OCI-LY3 (cell line): ENCODE measurements around the gene SUSD5.

Source experiments
- H2AFZ ChIP-seq: fragments of 200-600, 300-600 bp; shearing (Covaris generic); 2 replicates; pipeline ENCODE4 v1.6.0; 2014; ENCODE audit warnings: antibody characterized with exemption, low read depth, low read length
- H3K27ac ChIP-seq: fragments of 200-600, 300-600 bp; sonication (generic); 2 replicates; pipeline ENCODE4 v1.5.1; 2014; ENCODE audit warnings: mild to moderate bottlenecking, low read length, moderate library complexity, mixed read lengths
- H3K27me3 ChIP-seq: fragments of 200-600, 300-600 bp; sonication (generic); 2 replicates; pipeline ENCODE4 v1.6.1; 2014; ENCODE audit warnings: low read depth, low read length, mixed read lengths
- H3K36me3 ChIP-seq: fragments of 200-600, 300-600 bp; sonication (generic); replicated peaks from 2 replicates; pipeline ENCODE3; 2014; ENCODE audit warnings: low read depth, low read length, mixed read lengths
- H3K4me1 ChIP-seq: fragments of 300-600, 200-600 bp; sonication (generic); 2 replicates; pipeline ENCODE4 v1.6.1; 2014; ENCODE audit warnings: low read length, mixed read lengths
- H3K4me2 ChIP-seq: fragments of 200-600, 300-600 bp; sonication (generic); 2 replicates; pipeline ENCODE4 v1.6.1; 2014; ENCODE audit warnings: low read length, mixed read lengths
- H3K4me3 ChIP-seq: fragments of 300-600, 200-600 bp; sonication (generic); 2 replicates; pipeline ENCODE4 v1.5.1; 2014; ENCODE audit warnings: antibody characterized with exemption, mild to moderate bottlenecking, low read length, moderate library complexity
- H3K79me2 ChIP-seq: fragments of 300-600, 200-600 bp; shearing (Covaris generic); 2 replicates; pipeline ENCODE4 v1.6.1; 2014; ENCODE audit warnings: mild to moderate bottlenecking, low read length, mixed read lengths
- H3K9ac ChIP-seq: fragments of 300-600, 200-600 bp; shearing (Covaris generic); 2 replicates; pipeline ENCODE4 v1.6.0; 2014; ENCODE audit warnings: mild to moderate bottlenecking, low read length, moderate library complexity
- H3K9me3 ChIP-seq: fragments of 200-600, 300-600 bp; shearing (Covaris generic); 2 replicates; pipeline ENCODE4 v1.6.1; 2014; ENCODE audit warnings: low read length, mixed read lengths; ENCODE audit not compliant: insufficient read depth
- H4K20me1 ChIP-seq: fragments of 200-600, 300-600 bp; sonication (generic); 2 replicates; pipeline ENCODE4 v1.6.1; 2016; ENCODE audit warnings: low read length, mixed read lengths; ENCODE audit not compliant: insufficient read depth
- EZH2phosphoT487 ChIP-seq: fragments of 200-600 bp; shearing (Covaris generic); IDR thresholded peaks from 2 replicates; pipeline ENCODE4 v1.6.1; 2018; ENCODE audit warnings: antibody characterized with exemption, mixed run types, low read depth
- TF ChIP-seq, protein P1 (sequence below): fragments of 200-600, 300-600 bp; sonication (generic); IDR thresholded peaks from 2 replicates; pipeline ENCODE4 v1.5.1; 2014; ENCODE audit warnings: antibody characterized with exemption, low read length, low read depth

The SUSD5 gene

DNA sequence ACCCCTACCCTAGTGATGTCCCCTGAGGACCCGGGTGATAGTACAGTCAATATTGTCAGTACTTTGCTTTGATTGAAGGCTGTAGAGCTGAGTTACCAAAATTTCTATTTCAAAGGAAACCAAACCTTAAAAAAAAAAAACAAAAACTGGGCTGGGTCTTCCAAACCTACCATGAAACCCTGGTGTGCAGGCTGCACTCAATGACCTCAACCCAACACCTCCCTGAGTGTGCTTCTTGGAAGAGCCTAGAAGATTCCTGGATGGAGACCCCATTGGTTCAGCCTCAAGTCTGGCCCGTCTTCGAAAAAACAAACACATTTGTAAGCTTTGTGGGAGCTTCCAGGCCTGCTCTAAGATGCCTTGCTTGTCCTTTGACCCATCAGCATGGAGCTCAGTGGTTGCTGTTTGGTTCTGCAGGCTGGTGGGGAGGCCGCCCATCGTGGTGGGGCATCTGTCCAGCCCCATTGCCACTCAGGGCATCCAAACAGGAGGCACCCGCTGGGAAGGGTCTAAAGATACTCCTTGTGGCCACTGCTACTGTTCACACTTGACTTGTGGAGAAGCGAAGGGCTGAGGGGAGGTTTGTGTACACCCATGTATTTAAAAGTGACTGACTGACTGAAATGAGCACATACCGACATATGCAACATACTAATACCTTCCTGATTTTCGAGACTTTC is 72.6 kb downstream of the SUSD5 start:
- H3K79me2 ChIP-seq: no peaks in the 10 kb centered on the region
- no peaks in the 10 kb centered on the region for H3K4me1 ChIP-seq
- H3K36me3 ChIP-seq: no peaks in the 10 kb centered on the region
- TF ChIP-seq, protein P1, sequence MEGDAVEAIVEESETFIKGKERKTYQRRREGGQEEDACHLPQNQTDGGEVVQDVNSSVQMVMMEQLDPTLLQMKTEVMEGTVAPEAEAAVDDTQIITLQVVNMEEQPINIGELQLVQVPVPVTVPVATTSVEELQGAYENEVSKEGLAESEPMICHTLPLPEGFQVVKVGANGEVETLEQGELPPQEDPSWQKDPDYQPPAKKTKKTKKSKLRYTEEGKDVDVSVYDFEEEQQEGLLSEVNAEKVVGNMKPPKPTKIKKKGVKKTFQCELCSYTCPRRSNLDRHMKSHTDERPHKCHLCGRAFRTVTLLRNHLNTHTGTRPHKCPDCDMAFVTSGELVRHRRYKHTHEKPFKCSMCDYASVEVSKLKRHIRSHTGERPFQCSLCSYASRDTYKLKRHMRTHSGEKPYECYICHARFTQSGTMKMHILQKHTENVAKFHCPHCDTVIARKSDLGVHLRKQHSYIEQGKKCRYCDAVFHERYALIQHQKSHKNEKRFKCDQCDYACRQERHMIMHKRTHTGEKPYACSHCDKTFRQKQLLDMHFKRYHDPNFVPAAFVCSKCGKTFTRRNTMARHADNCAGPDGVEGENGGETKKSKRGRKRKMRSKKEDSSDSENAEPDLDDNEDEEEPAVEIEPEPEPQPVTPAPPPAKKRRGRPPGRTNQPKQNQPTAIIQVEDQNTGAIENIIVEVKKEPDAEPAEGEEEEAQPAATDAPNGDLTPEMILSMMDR: no peak
- no peak for TF ChIP-seq EZH2phosphoT487
- no peaks in the 10 kb centered on the region for H3K9me3 ChIP-seq
- no peaks in the 10 kb centered on the region for H3K27me3 ChIP-seq
- H3K4me3 ChIP-seq: no peak overlapping the region
- H3K9ac ChIP-seq: no peak overlapping the region
- H4K20me1 ChIP-seq: no peaks in the 10 kb centered on the region; the same call in 1 of the 2 replicates
- H2AFZ ChIP-seq: no peak overlapping the region
- H3K4me2 ChIP-seq: no peak overlapping the region
- H3K27ac ChIP-seq: no peak overlapping the region

DNA sequence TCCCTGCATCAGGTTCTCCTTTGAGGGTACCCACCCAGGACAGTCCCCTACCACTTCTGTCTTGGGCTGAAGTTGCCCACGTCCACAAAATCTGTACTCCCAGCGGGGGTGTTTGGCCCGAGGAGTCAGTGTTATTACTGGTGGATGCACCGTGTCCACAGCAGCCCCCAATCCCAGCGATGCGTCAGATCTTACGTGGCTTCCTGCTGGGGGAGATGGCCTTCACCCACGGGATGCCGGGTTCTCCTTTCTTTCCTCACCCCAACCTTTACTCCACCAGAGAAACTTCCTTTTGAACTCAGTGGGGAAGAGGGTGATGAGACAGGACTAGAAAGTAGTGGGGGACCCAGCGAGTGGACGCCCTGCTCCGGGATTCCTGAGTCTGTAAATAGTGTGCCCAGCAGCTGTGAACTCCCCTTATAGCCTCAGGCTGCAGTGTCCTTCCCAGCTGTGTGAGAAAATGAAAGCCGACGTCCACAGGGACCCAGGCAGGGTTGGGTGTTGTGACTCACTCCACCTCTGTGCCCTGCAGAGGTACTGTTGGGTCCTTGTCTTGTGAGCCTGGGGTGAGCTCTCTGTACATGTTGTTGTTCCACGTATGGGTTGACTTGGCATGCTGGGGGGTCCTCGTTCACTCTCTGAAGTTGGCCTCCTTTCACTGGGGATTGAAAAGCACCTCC is 73.2 kb downstream of the SUSD5 start:
- Histone ChIP-seq H3K27ac (no peak overlapping the region), H2AFZ (no peak overlapping the region), H3K4me3 (no peak overlapping the region), H3K79me2 (no peaks in the 10 kb centered on the region), H3K9ac (no peak overlapping the region), H3K27me3 (no peaks in the 10 kb centered on the region), H3K4me2 (no peak overlapping the region), H3K4me1 (no peaks in the 10 kb centered on the region), H4K20me1 (no peaks in the 10 kb centered on the region; the same call in 1 of the 2 replicates), H3K36me3 (no peaks in the 10 kb centered on the region), H3K9me3 (no peaks in the 10 kb centered on the region)
- TF ChIP-seq, protein P1: no peak
- no peak for TF ChIP-seq EZH2phosphoT487

DNA sequence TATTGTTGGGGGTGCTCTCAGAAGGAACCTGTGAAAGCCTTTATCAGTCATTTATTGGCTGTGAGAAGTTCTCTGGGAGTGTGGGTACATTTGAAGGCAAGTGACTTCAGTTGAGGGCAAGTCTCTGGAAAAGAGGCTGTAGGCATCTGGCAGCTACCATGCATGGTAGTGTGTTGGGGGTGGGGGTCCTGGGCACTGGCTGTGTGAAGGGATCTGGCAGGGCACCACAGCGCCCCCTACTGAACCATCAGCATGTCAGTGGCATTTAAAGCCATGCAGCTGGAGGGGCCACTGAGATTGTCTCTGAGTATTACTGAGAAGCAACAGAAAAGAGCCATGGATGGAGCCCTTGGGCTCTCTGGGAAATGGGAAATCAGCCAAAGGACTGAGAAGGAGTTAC is 74.2 kb downstream of the SUSD5 start:
- Histone ChIP-seq H3K36me3 (no peaks in the 10 kb centered on the region), H3K27me3 (no peaks in the 10 kb centered on the region), H4K20me1 (no peaks in the 10 kb centered on the region; the same call in 1 of the 2 replicates), H3K4me3 (no peak overlapping the region), H2AFZ (no peak overlapping the region), H3K79me2 (no peaks in the 10 kb centered on the region), H3K9me3 (no peaks in the 10 kb centered on the region), H3K4me1 (peaks cover 2% of the 10 kb centered on the region; the same call in 1 of the 2 replicates), H3K27ac (no peak overlapping the region), H3K9ac (no peak overlapping the region), H3K4me2 (no peak overlapping the region)
- TF ChIP-seq EZH2phosphoT487: no peak
- TF ChIP-seq, protein P1: peak; percentile 81

DNA sequence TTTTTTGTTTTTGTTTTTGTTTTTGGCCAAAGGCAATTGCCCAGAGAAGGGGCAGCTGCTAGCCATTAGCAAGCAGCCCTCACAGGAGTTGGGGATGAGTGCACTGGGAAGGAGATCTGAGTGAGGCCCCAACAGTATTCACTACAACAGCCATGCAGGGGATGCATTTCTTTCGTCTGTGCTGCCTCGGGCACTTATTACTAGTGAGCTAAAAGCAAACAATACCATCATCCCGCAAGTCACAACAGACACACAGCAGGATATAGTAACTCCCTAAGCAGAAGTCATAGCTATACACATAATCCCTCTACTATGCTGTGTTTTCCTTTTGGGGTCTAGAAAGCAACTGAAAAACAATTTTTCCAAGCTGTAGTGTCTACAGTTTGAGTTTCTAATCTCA is 77.6 kb downstream of the SUSD5 start:
- H3K9me3 ChIP-seq: no peaks in the 10 kb centered on the region
- H4K20me1 ChIP-seq: no peaks in the 10 kb centered on the region; the same call in 1 of the 2 replicates
- H3K4me2 ChIP-seq: no peak overlapping the region
- no peak for TF ChIP-seq EZH2phosphoT487
- TF ChIP-seq, protein P1: no peak
- H2AFZ ChIP-seq: no peak overlapping the region
- H3K4me3 ChIP-seq: no peak overlapping the region
- no peaks in the 10 kb centered on the region for H3K79me2 ChIP-seq
- peaks cover 7% of the 10 kb centered on the region for H3K4me1 ChIP-seq
- H3K9ac ChIP-seq: no peak overlapping the region
- no peak overlapping the region for H3K27ac ChIP-seq
- peaks cover 2% of the 10 kb centered on the region for H3K36me3 ChIP-seq
- H3K27me3 ChIP-seq: no peaks in the 10 kb centered on the region
